Esophagus muscularis mucosa (tissue), 3 donors: Measurements from ENCODE around the gene ADGRD2.

Experiments used
- POLR2AphosphoS5 ChIP-seq, 2 donors: sonication (generic); formaldehyde crosslinking; IDR thresholded peaks; one replicate each; pipeline ENCODE4 v1.6.1; 2017; ENCODE audit warnings: antibody characterized with exemption in 2 of 2
- TF ChIP-seq, protein P1 (sequence below), 3 experiments: fragments of 200-600 bp in 2 of 3; fragments of 450-650 bp in 1 of 3; sonication (generic) in 2 of 3; IDR thresholded peaks; one replicate each; pipeline ENCODE4 v1.5.1; 2017 to 2019; ENCODE audit warnings: antibody characterized with exemption in 3 of 3, mild to moderate bottlenecking in 2 of 3, moderate library complexity in 1 of 3

DNA sequence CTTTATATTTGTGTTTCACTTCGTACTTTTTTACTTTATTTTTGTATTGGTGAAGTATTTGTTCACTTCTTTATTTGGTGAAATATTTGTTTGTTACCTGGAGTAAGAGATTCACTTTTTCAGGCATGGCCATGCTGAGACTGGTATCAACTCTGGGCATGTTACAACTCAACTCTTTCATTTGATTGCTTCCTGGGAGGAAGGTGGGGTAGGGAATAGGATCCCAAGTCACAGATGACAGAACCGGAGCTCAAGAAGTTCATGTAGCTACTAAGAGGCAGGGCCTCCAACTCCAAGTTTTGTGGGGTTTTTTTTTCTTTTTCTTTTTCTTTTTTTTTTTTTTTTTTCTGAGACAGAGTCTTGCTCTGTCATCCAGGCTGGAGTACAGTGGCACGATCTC is 6.1 kb upstream of the ADGRD2 start:
- TF ChIP-seq, protein P1, sequence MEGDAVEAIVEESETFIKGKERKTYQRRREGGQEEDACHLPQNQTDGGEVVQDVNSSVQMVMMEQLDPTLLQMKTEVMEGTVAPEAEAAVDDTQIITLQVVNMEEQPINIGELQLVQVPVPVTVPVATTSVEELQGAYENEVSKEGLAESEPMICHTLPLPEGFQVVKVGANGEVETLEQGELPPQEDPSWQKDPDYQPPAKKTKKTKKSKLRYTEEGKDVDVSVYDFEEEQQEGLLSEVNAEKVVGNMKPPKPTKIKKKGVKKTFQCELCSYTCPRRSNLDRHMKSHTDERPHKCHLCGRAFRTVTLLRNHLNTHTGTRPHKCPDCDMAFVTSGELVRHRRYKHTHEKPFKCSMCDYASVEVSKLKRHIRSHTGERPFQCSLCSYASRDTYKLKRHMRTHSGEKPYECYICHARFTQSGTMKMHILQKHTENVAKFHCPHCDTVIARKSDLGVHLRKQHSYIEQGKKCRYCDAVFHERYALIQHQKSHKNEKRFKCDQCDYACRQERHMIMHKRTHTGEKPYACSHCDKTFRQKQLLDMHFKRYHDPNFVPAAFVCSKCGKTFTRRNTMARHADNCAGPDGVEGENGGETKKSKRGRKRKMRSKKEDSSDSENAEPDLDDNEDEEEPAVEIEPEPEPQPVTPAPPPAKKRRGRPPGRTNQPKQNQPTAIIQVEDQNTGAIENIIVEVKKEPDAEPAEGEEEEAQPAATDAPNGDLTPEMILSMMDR (IDR thresholded peaks at IDR 0.05) = no peak
- no peak for TF ChIP-seq POLR2AphosphoS5 (IDR thresholded peaks at IDR 0.05)
